ENCODE results near the gene MIPEP.

The MIPEP gene

GRCh38 chr13:23769401-23769800 is 119.8 kb downstream of the MIPEP start:
- DNase-seq (ENCODE audit: low read depth in 1 of 2, low spot score in 1 of 2) = no peak
- no peak overlapping the region for H3K4me3 ChIP-seq (replicated peaks; ENCODE audit: insufficient read depth, low read length)
- TF ChIP-seq POLR2AphosphoS5 (IDR thresholded peaks at IDR 0.05; ENCODE audit: low read depth) (no peak), SPI1 (IDR thresholded peaks at IDR 0.05; ENCODE audit: borderline replicate concordance, low read depth) (no peak), CTCF (IDR thresholded peaks at IDR 0.05; ENCODE audit: insufficient read depth, low read length) (no peak), GABPA (IDR thresholded peaks at IDR 0.05; ENCODE audit: low read depth) (no peak), REST (IDR thresholded peaks at IDR 0.05; ENCODE audit: insufficient replicate concordance, low read depth) (no peak)
- no peak overlapping the region for H3K27ac ChIP-seq (replicated peaks)
- H3K27me3 ChIP-seq (ENCODE audit: insufficient read depth, poor library complexity, severe bottlenecking) = no peaks in the 10 kb centered on the region

GRCh38 chr13:23767838-23768237 is 121.4 kb downstream of the MIPEP start:
- no peak for DNase-seq (ENCODE audit: low read depth in 1 of 2, low spot score in 1 of 2)
- H3K27me3 ChIP-seq (ENCODE audit: insufficient read depth, poor library complexity, severe bottlenecking) = no peaks in the 10 kb centered on the region
- TF ChIP-seq POLR2AphosphoS5 (IDR thresholded peaks at IDR 0.05; ENCODE audit: low read depth) (no peak), SPI1 (IDR thresholded peaks at IDR 0.05; ENCODE audit: borderline replicate concordance, low read depth) (no peak), CTCF (IDR thresholded peaks at IDR 0.05; ENCODE audit: insufficient read depth, low read length) (no peak), REST (IDR thresholded peaks at IDR 0.05; ENCODE audit: insufficient replicate concordance, low read depth) (no peak), GABPA (IDR thresholded peaks at IDR 0.05; ENCODE audit: low read depth) (no peak)
- no peak overlapping the region for H3K4me3 ChIP-seq (replicated peaks; ENCODE audit: insufficient read depth, low read length)
- H3K27ac ChIP-seq (replicated peaks) = no peak overlapping the region

- Histone ChIP-seq H3K4me3 (replicated peaks; ENCODE audit: insufficient read depth, low read length) (no peak overlapping the region), H3K27ac (replicated peaks) (no peak overlapping the region), H3K27me3 (ENCODE audit: insufficient read depth, poor library complexity, severe bottlenecking) (no peaks in the 10 kb centered on the region)
- no peak for TF ChIP-seq CTCF (IDR thresholded peaks at IDR 0.05; ENCODE audit: insufficient read depth, low read length)
- no peak for TF ChIP-seq REST (IDR thresholded peaks at IDR 0.05; ENCODE audit: insufficient replicate concordance, low read depth)
- TF ChIP-seq GABPA (IDR thresholded peaks at IDR 0.05; ENCODE audit: low read depth) = no peak
- no peak for TF ChIP-seq SPI1 (IDR thresholded peaks at IDR 0.05; ENCODE audit: borderline replicate concordance, low read depth)
- no peak for TF ChIP-seq POLR2AphosphoS5 (IDR thresholded peaks at IDR 0.05; ENCODE audit: low read depth)
- DNase-seq (ENCODE audit: low read depth in 1 of 2, low spot score in 1 of 2) = no peak
Observed at GRCh38 chr13:23766939-23767338, 122.3 kb downstream of the MIPEP start.

Data from HL-60 (cell line).